Measurements from ENCODE around the gene SPATA7. TPM values are rescaled to one million over a fixed set of nuclear protein-coding genes. Genes with fewer than 3 reads are reported as not detected.

The SPATA7 gene
- total and polyA plus RNA-seq, 2 of the 4 experiments (the other 2 are of a cell fraction), result 6.6 to 10.0 TPM

GRCh38 chr14:88452231-88452630, 66.8 kb downstream of the SPATA7 start:
- H3K9me3 ChIP-seq (ENCODE audit: control insufficient read depth, insufficient read depth, low read length), result no peaks in the 10 kb centered on the region
- H4K20me1 ChIP-seq (ENCODE audit: insufficient read depth, low read length), result no peaks in the 10 kb centered on the region
- no peak overlapping the region for H3K23ac ChIP-seq (ENCODE audit: low read depth, low read length)
- H3K36me3 ChIP-seq (ENCODE audit: control insufficient read depth, insufficient read depth, low read length), result peaks cover 12% of the 10 kb centered on the region
- TF ChIP-seq MAFK (IDR thresholded peaks at IDR 0.05; ENCODE audit: low read depth, low read length), result no peak
- no peak for TF ChIP-seq BHLHE40 (IDR thresholded peaks at IDR 0.05; ENCODE audit: low read depth, low read length)
- no peak for TF ChIP-seq RAD21 (IDR thresholded peaks at IDR 0.05; ENCODE audit: low read length)
- TF ChIP-seq FOS (IDR thresholded peaks at IDR 0.05; ENCODE audit: low read depth, low read length), result no peak
- TF ChIP-seq, protein P1, sequence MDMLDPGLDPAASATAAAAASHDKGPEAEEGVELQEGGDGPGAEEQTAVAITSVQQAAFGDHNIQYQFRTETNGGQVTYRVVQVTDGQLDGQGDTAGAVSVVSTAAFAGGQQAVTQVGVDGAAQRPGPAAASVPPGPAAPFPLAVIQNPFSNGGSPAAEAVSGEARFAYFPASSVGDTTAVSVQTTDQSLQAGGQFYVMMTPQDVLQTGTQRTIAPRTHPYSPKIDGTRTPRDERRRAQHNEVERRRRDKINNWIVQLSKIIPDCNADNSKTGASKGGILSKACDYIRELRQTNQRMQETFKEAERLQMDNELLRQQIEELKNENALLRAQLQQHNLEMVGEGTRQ (IDR thresholded peaks at IDR 0.05; ENCODE audit: low read depth, low read length), result no peak
- TF ChIP-seq RCOR1 (IDR thresholded peaks at IDR 0.05; ENCODE audit: insufficient replicate concordance, low read length), result no peak
- intact Hi-C loops (cut with micrococcal nuclease), result no loop called here
- no peak overlapping the region for H2AK5ac ChIP-seq (ENCODE audit: low read depth, low read length)
- no peak overlapping the region for H3K4me2 ChIP-seq (ENCODE audit: low read depth, low read length)
- dilution Hi-C loops (cut with HindIII; ENCODE audit: low sequenced_read_pairs, unreplicated experiment), result no loop called here
- no peak overlapping the region for H3K56ac ChIP-seq (ENCODE audit: extremely low read depth, insufficient read depth, low read length)
- no peak overlapping the region for H3K14ac ChIP-seq (replicated peaks; ENCODE audit: low read depth, low read length)
- no peak overlapping the region for H4K8ac ChIP-seq (ENCODE audit: low read depth in 2 of 2, low read length in 2 of 2)
- no peaks in the 10 kb centered on the region for H3K27me3 ChIP-seq (ENCODE audit: control insufficient read depth, insufficient read depth, low read length)
- H2BK5ac ChIP-seq (ENCODE audit: low read depth, low read length, poor library complexity, severe bottlenecking), result no peak overlapping the region
- H2BK20ac ChIP-seq (ENCODE audit: low read depth, low read length), result no peak overlapping the region
- 0 out of 4 replicates have a peak, but pooled peaks cover 0 to 4% of the 10 kb centered on the region in 2 experiments for H3K79me1 ChIP-seq (ENCODE audit: low read depth in 1 of 2, low read length in 2 of 2)
- no peak overlapping the region for H2BK15ac ChIP-seq (ENCODE audit: low read depth, low read length)
- no peak overlapping the region for H2BK120ac ChIP-seq (ENCODE audit: low read depth, low read length)
- H3K27ac ChIP-seq (ENCODE audit: insufficient read depth, low read length), result no peak overlapping the region
- no TSS peak for BruUV-seq (replicated peaks)
- no peaks in the 10 kb centered on the region for H3K9me1 ChIP-seq (ENCODE audit: insufficient read depth, low read length)
- H3K4me1 ChIP-seq (ENCODE audit: control insufficient read depth, insufficient read depth, low read length), result 0 out of 2 replicates have a peak, but pooled peaks cover 2% of the 10 kb centered on the region
- H3K18ac ChIP-seq (ENCODE audit: low read depth, low read length), result no peak overlapping the region
- CTCF ChIA-PET, result no interaction called here
- no peak overlapping the region for H3K9ac ChIP-seq (ENCODE audit: low read depth, low read length)
- H2AK9ac ChIP-seq (replicated peaks; ENCODE audit: low read depth, low read length, poor library complexity), result no peak overlapping the region
- no peak overlapping the region for H3K4me3 ChIP-seq (ENCODE audit: insufficient read depth, low read depth, low read length)
- no peak overlapping the region for H4K91ac ChIP-seq (ENCODE audit: insufficient read depth, low read depth, low read length)
- no peak overlapping the region for H2AFZ ChIP-seq (replicated peaks; ENCODE audit: low read length, poor library complexity)
- DNase-seq (no peak), ATAC-seq (ENCODE audit: low read depth) (no peak)
- no peak overlapping the region for H3K4ac ChIP-seq (ENCODE audit: low read depth, low read length)
- in situ Hi-C loops (cut with MboI; ENCODE audit: low sequenced_read_pairs), result no loop called here
- POLR2A ChIA-PET (ENCODE audit: unreplicated experiment), result no interaction called here
- no CpG with 5 or more reads among the region's 4 CpGs for WGBS, 2 experiments (ENCODE audit: extremely low coverage in 2 of 2, insufficient read length in 1 of 2)
- no peak overlapping the region for H4K5ac ChIP-seq (ENCODE audit: low read depth, low read length)
